Endometrial microvascular endothelial cells (primary cell): ENCODE data around the gene YOD1. TPM values are rescaled to one million over a fixed set of nuclear protein-coding genes. Genes with fewer than 3 reads are reported as not detected.

Experiments used
- in situ Hi-C: cut with HindIII; loops from 2 replicates; pipeline ENCODE4 v1.10.0; 2017; ENCODE audit warnings: low sequenced_read_pairs, low pct_unique_long_range_greater_than_20kb; ENCODE audit errors: inconsistent ontology term
- total RNA-seq: library from RNA; depleted of rRNA; stranded (reverse); fragments of >200 nt; gene quantifications from one replicate; pipeline ENCODE4 v1.2.3, GENCODE V29; 2015; ENCODE audit errors: inconsistent ontology term

YOD1 gene
- total RNA-seq = 5.1 TPM

DNA sequence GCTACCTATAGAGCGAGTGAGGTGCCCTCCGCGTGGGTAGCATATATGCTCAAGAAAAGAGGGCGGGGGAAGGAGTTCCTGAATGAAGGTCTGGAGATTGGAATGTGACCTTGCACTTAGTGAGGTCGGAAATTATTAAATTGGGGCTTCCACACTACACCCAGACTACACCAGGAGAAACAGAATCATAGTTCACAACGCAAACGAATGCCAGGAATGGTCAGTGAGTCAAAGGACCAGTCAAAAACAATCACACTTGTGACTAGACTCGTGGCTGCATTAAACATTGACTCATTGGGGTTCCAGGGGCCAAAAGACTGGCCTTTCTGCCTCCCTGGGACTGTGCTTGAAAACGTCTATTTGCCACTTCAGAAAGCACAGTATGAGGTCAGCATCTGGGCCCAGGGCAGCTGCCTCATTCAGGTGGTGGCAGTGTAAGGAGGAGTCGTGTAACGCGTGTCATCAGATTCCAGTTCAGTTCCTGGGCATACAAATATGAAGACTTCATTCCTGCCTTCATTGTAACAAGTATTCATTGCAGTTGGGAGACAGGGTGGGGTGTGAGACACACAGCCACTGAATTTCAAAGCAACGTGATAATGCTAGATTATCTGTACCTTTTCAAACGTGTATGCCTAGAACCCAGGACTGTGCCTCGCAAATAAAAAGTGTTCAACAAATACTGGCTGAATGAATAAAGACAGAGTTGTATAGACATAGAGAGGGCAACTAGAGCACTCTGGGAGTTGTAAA is at the start of gene YOD1:
Gene YOD1 (minus strand): TSS at position 18 of the 753 bp plus-strand sequence. CDS start 178 bp downstream, outside the sequence.
- in situ Hi-C loops = loop anchor here (25.0 kb wide), 1 partner anchor 261 kb away; the partner anchor contains the start of gene CD55

DNA sequence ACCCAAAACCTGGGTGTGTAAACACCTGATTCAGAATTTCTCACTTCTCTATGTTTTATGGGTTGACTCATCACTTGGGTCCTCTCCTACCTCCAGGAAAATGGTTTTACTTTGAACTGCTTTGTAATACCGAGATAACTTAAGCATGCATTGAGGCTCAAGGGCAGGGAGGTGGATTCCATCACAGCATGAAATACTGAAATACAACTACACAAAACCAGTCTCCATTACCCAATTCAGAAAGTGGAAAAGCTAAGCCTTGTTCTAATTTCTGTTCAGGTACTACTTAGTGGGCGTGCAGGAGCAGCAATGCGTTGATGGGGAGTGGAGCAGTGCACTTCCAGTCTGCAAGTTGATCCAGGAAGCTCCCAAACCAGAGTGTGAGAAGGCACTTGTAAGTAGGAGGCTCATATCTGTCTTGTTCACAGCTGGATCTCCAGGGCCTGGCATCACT is 46.9 kb upstream of the YOD1 start:
- in situ Hi-C loops = no loop called here

- in situ Hi-C loops = no loop called here
These were observed 42.9 kb upstream of the YOD1 start for GRCh38 chr1:207093944-207094343.

- in situ Hi-C loops = no loop called here
These were observed 40.3 kb upstream of the YOD1 start for GRCh38 chr1:207091200-207091908.

GRCh38 chr1:207089627-207090355 is 38.8 kb upstream of the YOD1 start:
- in situ Hi-C loops = no loop called here

DNA sequence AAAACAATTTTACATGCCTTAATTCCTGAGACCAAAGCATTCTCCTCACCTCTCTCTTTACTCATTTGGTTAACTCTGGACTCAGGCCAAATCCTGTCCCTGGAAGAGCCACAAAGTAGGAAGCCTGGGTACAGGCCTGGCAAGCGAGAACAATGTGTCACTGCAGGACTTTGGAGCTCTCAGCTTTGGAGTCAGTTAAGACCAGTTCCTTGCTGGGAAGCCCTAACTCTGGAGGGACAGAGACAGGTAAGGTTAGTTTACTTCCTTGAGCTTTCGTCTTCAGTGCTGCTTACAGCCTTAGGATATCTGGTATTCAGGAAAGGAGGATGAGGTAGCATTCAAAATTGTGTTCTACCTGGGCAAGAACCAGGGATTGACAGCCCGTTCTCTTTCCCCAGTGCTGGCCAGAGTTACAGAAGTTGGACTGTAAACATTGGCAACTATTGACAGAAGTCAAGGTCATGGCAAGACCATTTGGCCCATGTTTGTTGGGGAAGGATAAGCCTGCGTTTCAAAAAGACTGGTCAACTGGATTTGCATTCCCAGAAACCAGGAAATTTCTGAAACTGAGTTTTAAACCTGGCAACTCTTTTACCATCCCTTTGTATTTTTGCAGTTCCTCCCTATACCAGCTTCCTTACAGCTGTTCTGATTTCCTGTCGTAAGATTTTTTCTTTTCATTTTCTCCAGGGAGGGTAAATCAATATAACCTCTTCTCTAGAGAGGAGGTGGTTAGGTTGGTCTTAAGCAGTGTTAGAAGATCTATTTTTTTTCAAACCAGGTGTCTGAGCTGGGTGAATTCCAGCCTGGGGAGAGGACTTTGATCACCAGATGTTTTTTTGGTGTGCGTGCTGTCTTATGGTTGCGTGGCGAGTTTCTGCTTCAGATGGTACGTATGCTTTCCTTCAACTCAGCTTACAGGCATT is 38.0 kb upstream of the YOD1 start, which contains the start of gene C4BPB:
Gene C4BPB (plus strand): TSS at position 160 of the 926 bp plus-strand sequence. CDS start 672 bp downstream, at position 832.
- in situ Hi-C loops = no loop called here

DNA sequence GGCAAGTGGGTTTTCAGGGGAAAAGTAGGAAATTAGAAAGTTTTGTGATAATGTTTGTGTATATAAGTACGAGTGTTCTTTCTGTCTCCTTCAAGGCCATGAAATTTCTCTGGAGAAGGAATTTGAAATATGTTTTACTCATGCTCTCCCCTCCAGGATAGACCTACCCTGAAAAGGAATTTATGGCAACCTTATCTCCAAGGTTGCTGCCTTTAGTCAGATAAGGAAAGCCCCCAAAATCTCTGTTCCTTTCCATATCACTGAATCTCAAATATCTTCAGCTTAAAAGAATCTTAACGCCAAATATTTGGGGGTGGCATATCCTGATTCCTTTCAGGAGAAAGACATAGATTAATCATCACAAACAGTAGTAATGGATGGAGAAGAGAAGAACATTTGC is 37.2 kb upstream of the YOD1 start:
- in situ Hi-C loops = no loop called here

- in situ Hi-C loops = no loop called here
These were observed 34.9 kb upstream of the YOD1 start for GRCh38 chr1:207085887-207086286.

GRCh38 chr1:207084701-207085180 is 33.7 kb upstream of the YOD1 start:
- in situ Hi-C loops = no loop called here

- in situ Hi-C loops = no loop called here
These were observed 33.2 kb upstream of the YOD1 start for GRCh38 chr1:207084232-207084631.

GRCh38 chr1:207081806-207082205 is 30.8 kb upstream of the YOD1 start:
- in situ Hi-C loops = no loop called here

GRCh38 chr1:207081088-207081487 is 30.1 kb upstream of the YOD1 start:
- in situ Hi-C loops = no loop called here

GRCh38 chr1:207079706-207080241 is 28.8 kb upstream of the YOD1 start:
- in situ Hi-C loops = no loop called here

GRCh38 chr1:207078578-207079132 is 27.6 kb upstream of the YOD1 start:
- in situ Hi-C loops = no loop called here

DNA sequence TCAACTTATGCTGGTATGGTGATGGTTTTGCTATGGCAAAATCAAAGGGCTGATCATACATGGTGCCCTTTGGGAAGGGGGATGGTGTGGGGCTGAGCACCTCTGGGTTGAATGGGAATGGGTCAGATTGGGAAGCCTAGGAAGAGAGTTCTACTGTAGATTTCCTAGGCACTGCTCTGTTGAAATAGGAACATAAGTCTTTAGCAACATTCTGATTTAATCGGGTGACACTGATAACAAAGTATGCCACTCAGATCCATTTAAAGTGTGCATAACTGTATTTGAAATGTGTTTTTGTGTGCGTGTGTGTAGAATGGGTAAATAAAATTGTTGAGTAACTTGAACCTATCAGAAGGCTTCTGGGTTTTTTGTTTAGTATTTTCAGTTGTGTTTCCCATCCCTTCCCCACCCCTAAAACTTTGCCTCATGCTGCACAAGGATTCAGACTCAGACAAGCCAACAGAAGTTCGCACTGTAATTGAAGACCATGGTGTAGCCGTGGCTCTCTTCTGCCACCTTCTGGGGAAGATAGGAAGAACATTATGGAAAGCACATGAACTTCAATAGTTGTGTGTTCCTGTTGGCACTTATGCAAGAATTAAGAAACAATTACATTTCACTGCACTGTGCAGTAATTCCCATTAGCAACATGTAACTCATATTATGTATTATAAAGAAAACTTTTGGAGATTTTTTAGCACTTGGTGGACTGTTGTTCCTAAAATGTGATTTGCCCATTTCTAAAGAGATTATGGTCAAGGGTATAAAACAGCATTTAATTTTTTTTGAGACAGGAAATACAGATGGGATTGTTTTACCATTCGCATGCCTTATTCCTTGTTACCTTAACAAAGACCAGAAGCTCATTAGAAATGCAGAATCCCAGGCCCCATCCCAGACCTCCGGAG is 26.7 kb upstream of the YOD1 start:
- in situ Hi-C loops = no loop called here

DNA sequence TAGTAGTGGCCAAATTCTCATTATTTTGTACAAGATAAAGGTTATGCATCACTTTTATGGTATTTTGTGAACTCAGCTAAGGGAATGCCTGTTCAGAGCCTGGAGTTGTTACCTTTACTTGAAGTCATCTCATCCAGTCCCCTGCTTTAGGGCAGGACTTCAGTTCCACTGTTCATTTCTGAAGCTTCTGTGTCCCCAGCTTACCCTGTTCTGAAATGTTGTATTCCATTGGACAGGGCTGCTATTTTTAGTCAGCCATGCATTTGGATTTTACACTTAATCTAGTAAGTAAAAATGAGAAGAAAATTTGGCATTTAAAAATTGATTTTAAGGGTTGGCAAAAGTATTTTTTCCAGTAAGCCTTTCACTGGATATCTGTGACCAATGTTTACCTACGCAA is 26.0 kb upstream of the YOD1 start:
- in situ Hi-C loops = no loop called here
